Heart left ventricle (tissue), 16 donors: Measurements from ENCODE around the gene MBD3L1. TPM values are rescaled to one million over a fixed set of nuclear protein-coding genes. Genes with fewer than 3 reads are reported as not detected.

Experiments
- ATAC-seq, 4 donors: fragments of 200-7000 bp; cut with Tn5 transposase; one replicate each; pipeline ENCODE4 v1.9.1; 2020 to 2022; ENCODE audit warnings: moderate library complexity in 4 of 4, mild to moderate bottlenecking in 3 of 4, moderate number of reproducible peaks in 1 of 4
- DNase-seq, 5 donors: peaks; one replicate each; pipeline ENCODE4 v3.0.0-alpha.2; 2020
- H3K27ac ChIP-seq, 12 donors: fragments of 200-600 bp; sonication (generic) in 4 of 12; one replicate each; pipeline versions ENCODE4 v1.5.0 to v1.8.0; 2016 to 2022; ENCODE audit warnings: mild to moderate bottlenecking in 2 of 12
- H3K27me3 ChIP-seq, 9 donors: fragments of 200-600 bp; sonication (generic) in 2 of 9; one replicate each; pipeline versions ENCODE4 v1.5.1 to v1.8.0; 2016 to 2022; ENCODE audit warnings: mild to moderate bottlenecking in 3 of 9
- H3K36me3 ChIP-seq, 9 donors: fragments of 200-600 bp; sonication (generic) in 2 of 9; one replicate each; pipeline versions ENCODE4 v1.5.0 to v1.8.0; 2018 to 2022; ENCODE audit warnings: mild to moderate bottlenecking in 2 of 9
- H3K4me1 ChIP-seq, 12 donors: fragments of 200-600 bp; sonication (generic) in 4 of 12; one replicate each; pipeline versions ENCODE4 v1.5.0 to v1.8.0; 2016 to 2022; ENCODE audit warnings: mild to moderate bottlenecking in 3 of 12
- H3K4me3 ChIP-seq, 12 donors: fragments of 200-600 bp; sonication (generic) in 4 of 12; one replicate each; pipeline versions ENCODE4 v1.5.0 to v1.8.0; 2017 to 2022; ENCODE audit warnings: mild to moderate bottlenecking in 9 of 12, moderate library complexity in 4 of 12
- H3K9me3 ChIP-seq, 12 donors: fragments of 200-600 bp; sonication (generic) in 4 of 12; one replicate each; pipeline versions ENCODE4 v1.5.0 to v1.8.0; 2016 to 2022; ENCODE audit warnings: mild to moderate bottlenecking in 1 of 12
- POLR2A ChIP-seq, 2 donors: fragments of 450-650 bp; IDR thresholded peaks; one replicate each; pipeline ENCODE4 v1.6.1; 2017; ENCODE audit warnings: antibody characterized with exemption in 2 of 2, mild to moderate bottlenecking in 2 of 2, moderate library complexity in 2 of 2
- WGBS, 4 donors: extraction: QIAGEN DNeasy Blood & Tissue Kit in 2 of 4; methylation state at CpG; one replicate each; pipeline versions ENCODE4 v1.1.5 to v1.1.7; 2013 to 2018; 5-methylcytosine and 5-hydroxymethylcytosine counted together
- intact Hi-C, 10 donors: fragments of 100-400 bp; cut with DNase I; formaldehyde crosslinking; loops; one replicate each; pipeline versions ENCODE4 v1.11.1 to v1.14.2; 2022
- polyA plus RNA-seq, 2 donors: library from polyadenylated mRNA; stranded (reverse); fragments of 200-250 nt; gene quantifications; one replicate each; pipeline ENCODE4 v1.2.3, GENCODE V29; 2013
- total RNA-seq, 9 donors: library from RNA; depleted of rRNA in 2 of 9; stranded (reverse); fragments of >200 nt in 2 of 9; fragmentation: NEBNext Ultra II Directional in 3 of 9; extraction: Animal tissue kit (Norgen Biotek cat#: 25700) in 3 of 9; gene quantifications; one replicate each; pipeline versions ENCODE4 v1.1.0 to v1.2.4, GENCODE V29; 2016 to 2023
- TF ChIP-seq, protein P1 (sequence below), 12 donors: fragments of 200-600 bp; sonication (generic) in 4 of 12; IDR thresholded peaks; one replicate each; pipeline versions ENCODE4 v1.5.0 to v1.8.0; 2018 to 2022; ENCODE audit warnings: antibody characterized with exemption in 12 of 12, mild to moderate bottlenecking in 5 of 12
- donor health status: ischemic (EF 13 %, LVEDD 7.1; RV severe dilation, severe dysfunction).
- donor health status: healthy with polysubstance abuse.
- donor health status: DM: no; HTN: yes; CAD: no.
- donor health status: DM: no; HTN: no; CAD: no.
- donor health status: ischemic (EF 25% LVEDD 6.9; RV normal size, moderate dysfunction).
- donor health status: ischemic (EF 25% LVEDD 5.7; RV mildly dilated, moderate dysfunction).
- donor health status: healthy.
- donor health status: DM: yes; HTN: yes; CAD: no.
- donor health status: ischemic (EF 35%, LVEDD 5.7; RV mildly dilated, moderate dysfunction).
- donor health status: nonischemic (EF 11% LVEDD 7.7; RV severe dilation, severe dysfunction).
- donor health status: DM: yes; HTN: yes; CAD: no.
- donor health status: PGD.
- donor health status: ischemic (EF 29% LVEDD 5.4; RV normal size, mild dysfunction).
- donor health status: nonischemic (EF 23%, LVEDD 6.1; RV moderate dilation, normal function).

The MBD3L1 gene
- total and polyA plus RNA-seq, 11 donors: not detected

- no peaks in the 10 kb centered on the region for H3K4me1 ChIP-seq
- no peaks in the 10 kb centered on the region for H3K36me3 ChIP-seq
- intact Hi-C loops: no loop called here
- no peaks in the 10 kb centered on the region for H3K27me3 ChIP-seq
- TF ChIP-seq, protein P1, sequence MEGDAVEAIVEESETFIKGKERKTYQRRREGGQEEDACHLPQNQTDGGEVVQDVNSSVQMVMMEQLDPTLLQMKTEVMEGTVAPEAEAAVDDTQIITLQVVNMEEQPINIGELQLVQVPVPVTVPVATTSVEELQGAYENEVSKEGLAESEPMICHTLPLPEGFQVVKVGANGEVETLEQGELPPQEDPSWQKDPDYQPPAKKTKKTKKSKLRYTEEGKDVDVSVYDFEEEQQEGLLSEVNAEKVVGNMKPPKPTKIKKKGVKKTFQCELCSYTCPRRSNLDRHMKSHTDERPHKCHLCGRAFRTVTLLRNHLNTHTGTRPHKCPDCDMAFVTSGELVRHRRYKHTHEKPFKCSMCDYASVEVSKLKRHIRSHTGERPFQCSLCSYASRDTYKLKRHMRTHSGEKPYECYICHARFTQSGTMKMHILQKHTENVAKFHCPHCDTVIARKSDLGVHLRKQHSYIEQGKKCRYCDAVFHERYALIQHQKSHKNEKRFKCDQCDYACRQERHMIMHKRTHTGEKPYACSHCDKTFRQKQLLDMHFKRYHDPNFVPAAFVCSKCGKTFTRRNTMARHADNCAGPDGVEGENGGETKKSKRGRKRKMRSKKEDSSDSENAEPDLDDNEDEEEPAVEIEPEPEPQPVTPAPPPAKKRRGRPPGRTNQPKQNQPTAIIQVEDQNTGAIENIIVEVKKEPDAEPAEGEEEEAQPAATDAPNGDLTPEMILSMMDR (IDR thresholded peaks at IDR 0.05): no peak
- TF ChIP-seq POLR2A (IDR thresholded peaks at IDR 0.05): no peak
- DNase-seq (no peak), ATAC-seq (no peak)
- H3K27ac ChIP-seq: no peak overlapping the region
- no peak overlapping the region for H3K4me3 ChIP-seq
- H3K9me3 ChIP-seq: peaks cover 0 to 11% (median 0%) of the 10 kb centered on the region in 12 donors
Measured at GRCh38 chr19:8884416-8884815, 52.2 kb downstream of the MBD3L1 start.

- DNase-seq (no peak), ATAC-seq (no peak)
- WGBS, 4 donors: 61 to 70% (median 64%) methylated on average over 2 of the region's 2 CpGs
- no peaks in the 10 kb centered on the region for H3K9me3 ChIP-seq
- no peaks in the 10 kb centered on the region for H3K36me3 ChIP-seq
- H3K27me3 ChIP-seq: no peaks in the 10 kb centered on the region
- no peak for TF ChIP-seq POLR2A (IDR thresholded peaks at IDR 0.05)
- TF ChIP-seq, protein P1 (IDR thresholded peaks at IDR 0.05): no peak
- intact Hi-C loops: no loop called here
- H3K4me1 ChIP-seq: no peaks in the 10 kb centered on the region
- no peak overlapping the region for H3K27ac ChIP-seq
- H3K4me3 ChIP-seq: no peak overlapping the region
Measured at GRCh38 chr19:8887364-8887763, 55.2 kb downstream of the MBD3L1 start.

- no peak for ATAC-seq
- TF ChIP-seq POLR2A (IDR thresholded peaks at IDR 0.05): no peak
- TF ChIP-seq, protein P1 (IDR thresholded peaks at IDR 0.05): no peak
- intact Hi-C loops: no loop called here
Measured at GRCh38 chr19:8890260-8890659, 58.1 kb downstream of the MBD3L1 start.

More at GRCh38 chr19:8890260-8890659, 58.1 kb downstream of the MBD3L1 start:
- Histone ChIP-seq H3K27me3 (no peaks in the 10 kb centered on the region), H3K4me3 (no peak overlapping the region), H3K27ac (no peak overlapping the region), H3K9me3 (no peaks in the 10 kb centered on the region), H3K4me1 (no peaks in the 10 kb centered on the region), H3K36me3 (no peaks in the 10 kb centered on the region)
- DNase-seq: no peak

Other genes with a start within 250 kb of the MBD3L1 start
- gene ADAMTS10, start 221.7 kb upstream of the MBD3L1 start, total RNA-seq: 10 to 100 TPM in 1 of 9 donors, 1 to 10 TPM in 8; 4.3 to 14.1 (median 7.4) TPM
- 10 to 100 TPM in 1 of 2 donors, 1 to 10 TPM in 1; 6.9 to 14.7 TPM for gene ADAMTS10, start 221.7 kb upstream of the MBD3L1 start, polyA plus RNA-seq
- gene NFILZ, start 201.7 kb upstream of the MBD3L1 start, total RNA-seq: not detected
- gene NFILZ, start 201.7 kb upstream of the MBD3L1 start, polyA plus RNA-seq: not detected
- gene ACTL9, start 133.6 kb upstream of the MBD3L1 start, total RNA-seq: not detected
- gene ACTL9, start 133.6 kb upstream of the MBD3L1 start, polyA plus RNA-seq: not detected
- not detected for gene OR2Z1, start 110.7 kb upstream of the MBD3L1 start, total RNA-seq
- gene OR2Z1, start 110.7 kb upstream of the MBD3L1 start, polyA plus RNA-seq: not detected
- gene ZNF558, start 73 bp upstream of the MBD3L1 start, total RNA-seq: 10 to 100 TPM in 6 of 9 donors, 1 to 10 TPM in 3; 7.2 to 16.2 (median 11.2) TPM
- 10 to 100 TPM in 1 of 2 donors, 1 to 10 TPM in 1; 5.0 to 12.5 TPM for gene ZNF558, start 73 bp upstream of the MBD3L1 start, polyA plus RNA-seq
- gene MUC16, start 178.0 kb downstream of the MBD3L1 start, total RNA-seq: 10 to 100 TPM in 1 of 9 donors, under 1 TPM in 3, not detected in 5; under 0.01 to 16.2 (median 0.05) TPM
- not detected for gene MUC16, start 178.0 kb downstream of the MBD3L1 start, polyA plus RNA-seq